ENCODE measurements around the gene LARP4.

DNA sequence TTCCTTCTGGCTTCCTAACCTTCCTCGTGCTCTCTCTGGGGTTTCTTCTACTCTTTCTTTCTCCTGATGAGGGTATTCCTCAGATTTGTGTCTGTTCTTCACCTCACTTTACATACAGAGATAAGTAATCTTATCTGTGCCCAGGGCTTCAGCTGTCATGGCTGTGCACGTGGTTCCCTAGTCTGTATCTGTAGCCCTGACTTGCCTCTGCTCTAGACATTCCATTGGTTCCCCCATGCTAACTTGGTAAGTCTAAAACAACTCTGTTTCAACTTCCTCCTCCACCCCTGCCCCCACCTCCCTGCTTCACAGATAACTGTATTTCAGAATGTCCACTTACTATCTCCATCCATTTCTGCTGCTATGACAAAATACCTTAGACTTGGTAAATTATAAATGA is 114.9 kb downstream of the LARP4 start:
- TF ChIP-seq POLR2AphosphoS5 (IDR thresholded peaks at IDR 0.05) (no peak), EP300 (IDR thresholded peaks at IDR 0.05) (no peak)
- TF ChIP-seq, protein P1, sequence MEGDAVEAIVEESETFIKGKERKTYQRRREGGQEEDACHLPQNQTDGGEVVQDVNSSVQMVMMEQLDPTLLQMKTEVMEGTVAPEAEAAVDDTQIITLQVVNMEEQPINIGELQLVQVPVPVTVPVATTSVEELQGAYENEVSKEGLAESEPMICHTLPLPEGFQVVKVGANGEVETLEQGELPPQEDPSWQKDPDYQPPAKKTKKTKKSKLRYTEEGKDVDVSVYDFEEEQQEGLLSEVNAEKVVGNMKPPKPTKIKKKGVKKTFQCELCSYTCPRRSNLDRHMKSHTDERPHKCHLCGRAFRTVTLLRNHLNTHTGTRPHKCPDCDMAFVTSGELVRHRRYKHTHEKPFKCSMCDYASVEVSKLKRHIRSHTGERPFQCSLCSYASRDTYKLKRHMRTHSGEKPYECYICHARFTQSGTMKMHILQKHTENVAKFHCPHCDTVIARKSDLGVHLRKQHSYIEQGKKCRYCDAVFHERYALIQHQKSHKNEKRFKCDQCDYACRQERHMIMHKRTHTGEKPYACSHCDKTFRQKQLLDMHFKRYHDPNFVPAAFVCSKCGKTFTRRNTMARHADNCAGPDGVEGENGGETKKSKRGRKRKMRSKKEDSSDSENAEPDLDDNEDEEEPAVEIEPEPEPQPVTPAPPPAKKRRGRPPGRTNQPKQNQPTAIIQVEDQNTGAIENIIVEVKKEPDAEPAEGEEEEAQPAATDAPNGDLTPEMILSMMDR (IDR thresholded peaks at IDR 0.05) = no peak

All from gastroesophageal sphincter (tissue), 3 donors.